ENCODE measurements around the gene HNRNPUL2. TPM values are rescaled to one million over a fixed set of nuclear protein-coding genes. Genes with fewer than 3 reads are reported as not detected.
A peak's percentile ranks its signal among the peaks of the same experiment; 100 is the strongest.

HNRNPUL2 gene
- total and polyA plus RNA-seq, 2 donors (not counting 1 experiment from before 2014, with no cell fraction given), result 14.6 to 70.4 TPM

GRCh38 chr11:62702246-62702645 lies 25.0 kb downstream of the HNRNPUL2 start:
- H3K9ac ChIP-seq (ENCODE audit: low read length), result no peak overlapping the region
- intact Hi-C loops (cut with micrococcal nuclease), result no loop called here
- POLR2A ChIA-PET, result interaction anchor here (0.7 kb wide), 1 partner anchor 165 kb away, joined by 4 read pairs; no protein-coding TSS in a partner anchor
- H3K9me3 ChIP-seq (ENCODE audit: control extremely low read depth in 1 of 3, control insufficient read depth in 2 of 3, insufficient read depth in 1 of 3, low read length in 2 of 3), result no peaks in the 10 kb centered on the region
- no peak overlapping the region for H3K4me3 ChIP-seq (ENCODE audit: control extremely low read depth in 1 of 5, extremely low read depth in 1 of 5, insufficient read depth in 1 of 5, low read depth in 2 of 5, low read length in 4 of 5)
- CTCF ChIA-PET, result no interaction called here
- H3K27ac ChIP-seq (ENCODE audit: low read length in 2 of 2), result no peak overlapping the region
- H2AFZ ChIP-seq (ENCODE audit: insufficient read depth, low read depth, low read length, poor library complexity, severe bottlenecking), result no peak overlapping the region
- ATAC-seq (ENCODE audit: low read depth), result no peak
- H3K4me1 ChIP-seq (ENCODE audit: control insufficient read depth in 2 of 2, insufficient read depth in 2 of 2, low read length in 2 of 2), result peaks cover 15 to 18% of the 10 kb centered on the region in 2 donors
- no peaks in the 10 kb centered on the region for H3K79me2 ChIP-seq (ENCODE audit: control insufficient read depth, insufficient read depth, low read length)
- no peak for TF ChIP-seq CTCF (IDR thresholded peaks at IDR 0.05)
- TF ChIP-seq EZH2 (IDR thresholded peaks at IDR 0.05; ENCODE audit: borderline replicate concordance, insufficient read depth, low read depth, low read length, poor library complexity, severe bottlenecking), result no peak
- Mint-ChIP-seq H3K4me3 (no peak overlapping the region), H3K4me1 (peaks cover 20% of the 10 kb centered on the region), H3K9me3 (ENCODE audit: insufficient read depth) (no peaks in the 10 kb centered on the region), H3K27ac (no peak overlapping the region), H3K27me3 (no peaks in the 10 kb centered on the region)
- H4K20me1 ChIP-seq (ENCODE audit: control insufficient read depth, insufficient read depth, low read length, poor library complexity, severe bottlenecking), result no peaks in the 10 kb centered on the region
- no peaks in the 10 kb centered on the region for H3K27me3 ChIP-seq (replicated peaks in 1 of 4; ENCODE audit: control extremely low read depth in 1 of 4, control insufficient read depth in 3 of 4, insufficient read depth in 4 of 4, low read length in 3 of 4)
- DNase-seq, result no peak
- no peaks in the 10 kb centered on the region for H3K36me3 ChIP-seq (replicated peaks in 1 of 2; ENCODE audit: control extremely low read depth in 1 of 2, control insufficient read depth in 1 of 2, extremely low read depth in 1 of 2, insufficient read depth in 2 of 2, low read length in 1 of 2)
- no peak overlapping the region for H3K4me2 ChIP-seq (replicated peaks; ENCODE audit: low read depth, low read length, poor library complexity, severe bottlenecking)
- WGBS (ENCODE audit: insufficient coverage), result 71% methylated on average over 6 of the region's 11 CpGs

GRCh38 chr11:62694455-62695167 lies 32.6 kb downstream of the HNRNPUL2 start:
- Histone ChIP-seq H3K4me1 (ENCODE audit: control insufficient read depth in 2 of 2, insufficient read depth in 2 of 2, low read length in 2 of 2) (peaks cover 0 to 6% of the 10 kb centered on the region in 2 donors), H3K36me3 (replicated peaks in 1 of 2; ENCODE audit: control extremely low read depth in 1 of 2, control insufficient read depth in 1 of 2, extremely low read depth in 1 of 2, insufficient read depth in 2 of 2, low read length in 1 of 2) (peaks cover 0 to 18% of the 10 kb centered on the region in 2 experiments), H3K79me2 (ENCODE audit: control insufficient read depth, insufficient read depth, low read length) (no peaks in the 10 kb centered on the region), H3K27ac (ENCODE audit: low read length in 2 of 2) (no peak overlapping the region), H2AFZ (ENCODE audit: insufficient read depth, low read depth, low read length, poor library complexity, severe bottlenecking) (no peak overlapping the region), H3K27me3 (replicated peaks in 1 of 4; ENCODE audit: control extremely low read depth in 1 of 4, control insufficient read depth in 3 of 4, insufficient read depth in 4 of 4, low read length in 3 of 4) (no peaks in the 10 kb centered on the region), H3K4me3 (ENCODE audit: control extremely low read depth in 1 of 5, extremely low read depth in 1 of 5, insufficient read depth in 1 of 5, low read depth in 2 of 5, low read length in 4 of 5) (no peak overlapping the region), H4K20me1 (ENCODE audit: control insufficient read depth, insufficient read depth, low read length, poor library complexity, severe bottlenecking) (no peaks in the 10 kb centered on the region), H3K9me3 (ENCODE audit: control extremely low read depth in 1 of 3, control insufficient read depth in 2 of 3, insufficient read depth in 1 of 3, low read length in 2 of 3) (no peaks in the 10 kb centered on the region), H3K4me2 (replicated peaks; ENCODE audit: low read depth, low read length, poor library complexity, severe bottlenecking) (no peak overlapping the region), H3K9ac (ENCODE audit: low read length) (no peak overlapping the region)
- TF ChIP-seq CTCF (IDR thresholded peaks at IDR 0.05) (peak; percentile 87), EZH2 (IDR thresholded peaks at IDR 0.05; ENCODE audit: borderline replicate concordance, insufficient read depth, low read depth, low read length, poor library complexity, severe bottlenecking) (no peak)
- Mint-ChIP-seq H3K27me3 (no peaks in the 10 kb centered on the region), H3K27ac (no peak overlapping the region), H3K4me3 (no peak overlapping the region), H3K9me3 (ENCODE audit: insufficient read depth) (no peaks in the 10 kb centered on the region), H3K4me1 (peaks cover 5% of the 10 kb centered on the region)
- ChIA-PET CTCF (interaction anchor here (0.5 to 5.3 kb wide), 27 partner anchors 9 to 315 kb away, joined by 3 to 41 read pairs (median 3); partner anchors contain the start of genes B3GAT3, BSCL2, C11orf98 and CSKMT), POLR2A (interaction anchor here (0.7 to 1.4 kb wide), 4 partner anchors 11 to 111 kb away, joined by 3 to 5 read pairs (median 4); partner anchors contain the start of gene HNRNPUL2)
- ATAC-seq (ENCODE audit: low read depth) (peak; percentile 71), DNase-seq (peak; percentile 85)
- intact Hi-C loops (cut with micrococcal nuclease), result loop anchor here (1.0 kb wide), 5 partner anchors 15 to 314 kb away; partner anchors contain the start of gene UBXN1
- 48% methylated on average over 11 of the region's 14 CpGs for WGBS (ENCODE audit: insufficient coverage)

Measured in B cell (primary cell).